Stimulated activated naive CD4-positive, alpha-beta T cell treated with Interleukin-2 at 50 U/mL for 16 hours (primary cell): Measurements from ENCODE around the gene MAPRE2.
"Not testable (repeated sequence)": the region's sequence is repeated elsewhere in the genome, so short reads cannot be mapped to it uniquely, and the experiment has no call there.

Experiments
- DNase-seq: peaks from one replicate; lab custom pipeline; 2025; lab: John Stamatoyannopoulos, UW

The MAPRE2 gene

GRCh38 chr18:35091841-35092240 lies 50.6 kb downstream of the MAPRE2 start:
- DNase-seq: no peak

- DNase-seq: no peak
These were observed 54.9 kb downstream of the MAPRE2 start for GRCh38 chr18:35095983-35096676.

- DNase-seq: no peak
These were observed 55.4 kb downstream of the MAPRE2 start for GRCh38 chr18:35096677-35097011.

- DNase-seq: no peak
These were observed 56.0 kb downstream of the MAPRE2 start for GRCh38 chr18:35097195-35097594.

- no peak for DNase-seq
These were observed 56.5 kb downstream of the MAPRE2 start for GRCh38 chr18:35097763-35098162.

GRCh38 chr18:35099911-35100310 lies 58.7 kb downstream of the MAPRE2 start:
- DNase-seq: no peak

- DNase-seq: no peak
These were observed 63.3 kb downstream of the MAPRE2 start for GRCh38 chr18:35104391-35105051.

- DNase-seq: no peak
These were observed 65.0 kb downstream of the MAPRE2 start for GRCh38 chr18:35106013-35106844.

- DNase-seq: no peak
These were observed 65.6 kb downstream of the MAPRE2 start for GRCh38 chr18:35106845-35107148.

- no peak for DNase-seq
These were observed 66.0 kb downstream of the MAPRE2 start for GRCh38 chr18:35107216-35107615.

GRCh38 chr18:35108088-35108487 lies 66.9 kb downstream of the MAPRE2 start:
- DNase-seq: not testable (repeated sequence)

- no peak for DNase-seq
These were observed 68.8 kb downstream of the MAPRE2 start for GRCh38 chr18:35110059-35110458.

- DNase-seq: no peak
These were observed 69.6 kb downstream of the MAPRE2 start for GRCh38 chr18:35110554-35111485.

GRCh38 chr18:35112696-35113095 lies 71.5 kb downstream of the MAPRE2 start:
- no peak for DNase-seq

GRCh38 chr18:35114305-35114704 lies 73.1 kb downstream of the MAPRE2 start:
- no peak for DNase-seq

GRCh38 chr18:35116784-35117318 lies 75.6 kb downstream of the MAPRE2 start:
- DNase-seq: no peak

GRCh38 chr18:35117372-35117771 lies 76.2 kb downstream of the MAPRE2 start:
- DNase-seq: no peak

GRCh38 chr18:35117951-35118411 lies 76.8 kb downstream of the MAPRE2 start:
- DNase-seq: no peak

GRCh38 chr18:35118641-35119040 lies 77.4 kb downstream of the MAPRE2 start:
- DNase-seq: no peak

GRCh38 chr18:35121038-35121437 lies 79.8 kb downstream of the MAPRE2 start:
- no peak for DNase-seq

GRCh38 chr18:35121531-35121930 lies 80.3 kb downstream of the MAPRE2 start:
- no peak for DNase-seq
